Liver (tissue), 9 donors: ENCODE data around the gene BCL2. TPM values are rescaled to one million over a fixed set of nuclear protein-coding genes. Genes with fewer than 3 reads are reported as not detected.
"Not testable (repeated sequence)": the region's sequence is repeated elsewhere in the genome, so short reads cannot be mapped to it uniquely, and the experiment has no call there.

ENCODE experiments used
- DNase-seq: peaks from one replicate; pipeline ENCODE4 v3.0.0-alpha.2; 2017; ENCODE audit warnings: low spot score
- H3K27ac ChIP-seq, 2 donors: one replicate each; pipeline ENCODE4 v1.7.0; 2013; ENCODE audit warnings: inconsistent platforms in 2 of 2, low read length in 2 of 2, control low read depth in 1 of 2, low read depth in 1 of 2, mild to moderate bottlenecking in 1 of 2
- H3K27me3 ChIP-seq, 4 donors: one replicate each; pipeline versions ENCODE4 v1.6.1 to v1.7.0; 2013; ENCODE audit warnings: low read length in 3 of 4, inconsistent platforms in 1 of 4, mild to moderate bottlenecking in 1 of 4, moderate library complexity in 1 of 4; ENCODE audit not compliant: control insufficient read depth in 4 of 4, insufficient read depth in 4 of 4
- H3K36me3 ChIP-seq, 4 donors: one replicate each; pipeline versions ENCODE4 v1.6.1 to v1.7.0; 2013; ENCODE audit warnings: low read length in 3 of 4, mild to moderate bottlenecking in 3 of 4, low read depth in 1 of 4, moderate library complexity in 1 of 4; ENCODE audit not compliant: control insufficient read depth in 4 of 4, insufficient read depth in 3 of 4
- H3K4me1 ChIP-seq, 4 donors: one replicate each; pipeline versions ENCODE4 v1.6.1 to v1.7.0; 2013; ENCODE audit warnings: low read length in 3 of 4, mild to moderate bottlenecking in 3 of 4, moderate library complexity in 1 of 4; ENCODE audit not compliant: control insufficient read depth in 4 of 4, insufficient read depth in 4 of 4
- H3K4me3 ChIP-seq, 3 donors: one replicate each; pipeline versions ENCODE4 v1.6.1 to v1.7.0; 2013; ENCODE audit warnings: low read length in 3 of 3, control low read depth in 1 of 3, low read depth in 1 of 3, mild to moderate bottlenecking in 1 of 3
- H3K9ac ChIP-seq, 2 donors: one replicate each; pipeline ENCODE4 v1.7.0; 2013; ENCODE audit warnings: low read length in 2 of 2, mild to moderate bottlenecking in 2 of 2, moderate library complexity in 2 of 2, control low read depth in 1 of 2, low read depth in 1 of 2
- H3K9me3 ChIP-seq, 4 donors: one replicate each; pipeline versions ENCODE4 v1.6.1 to v1.7.0; 2013; ENCODE audit warnings: low read length in 3 of 4; ENCODE audit not compliant: control insufficient read depth in 4 of 4
- ATF3 ChIP-seq: IDR thresholded peaks from 2 replicates; pipeline ENCODE4 v1.6.1; 2016; ENCODE audit warnings: antibody characterized with exemption
- CTCF ChIP-seq: fragments of 150-350 bp; IDR thresholded peaks from 2 replicates; pipeline ENCODE4 v1.5.1; 2017; ENCODE audit warnings: improper control_type of control experiment, low read depth, low read length; ENCODE audit not compliant: missing input control
- EGR1 ChIP-seq, 2 donors: IDR thresholded peaks; 2 replicates each; pipeline ENCODE4 v1.6.1; 2016 to 2018; ENCODE audit warnings: antibody characterized with exemption in 2 of 2, low read depth in 2 of 2
- FOXA1 ChIP-seq: IDR thresholded peaks from 2 replicates; pipeline ENCODE4 v1.6.1; 2016; ENCODE audit warnings: antibody characterized with exemption
- FOXA2 ChIP-seq: IDR thresholded peaks from 2 replicates; pipeline ENCODE4 v1.6.1; 2016; ENCODE audit warnings: antibody characterized with exemption
- GABPA ChIP-seq, 2 donors: IDR thresholded peaks in 1 of 2; conservative IDR thresholded peaks in 1 of 2; 2 replicates each; pipeline ENCODE4 v1.6.1; 2016; ENCODE audit warnings: antibody characterized with exemption in 2 of 2, mild to moderate bottlenecking in 1 of 2, moderate library complexity in 1 of 2
- HNF4A ChIP-seq, 2 donors: conservative IDR thresholded peaks; 2 replicates each; pipeline ENCODE4 v1.6.1; 2016; ENCODE audit warnings: antibody characterized with exemption in 2 of 2, mild to moderate bottlenecking in 2 of 2
- HNF4G ChIP-seq: IDR thresholded peaks from 2 replicates; pipeline ENCODE4 v1.6.1; 2016; ENCODE audit warnings: antibody characterized with exemption
- JUND ChIP-seq, 2 donors: IDR thresholded peaks; 2 replicates each; pipeline ENCODE4 v1.6.1; 2016; ENCODE audit warnings: antibody characterized with exemption in 2 of 2
- MAX ChIP-seq: IDR thresholded peaks from 2 replicates; pipeline ENCODE4 v1.6.1; 2016; ENCODE audit warnings: antibody characterized with exemption
- NR2F2 ChIP-seq: IDR thresholded peaks from 2 replicates; pipeline ENCODE4 v1.6.1; 2016; ENCODE audit warnings: antibody characterized with exemption
- RAD21 ChIP-seq, 2 donors: IDR thresholded peaks; 2 replicates each; pipeline ENCODE4 v1.6.1; 2016; ENCODE audit warnings: antibody characterized with exemption in 2 of 2, mild to moderate bottlenecking in 2 of 2
- REST ChIP-seq: IDR thresholded peaks from 2 replicates; pipeline ENCODE4 v1.6.1; 2016; ENCODE audit warnings: antibody characterized with exemption, mild to moderate bottlenecking
- RXRA ChIP-seq, 2 donors: IDR thresholded peaks; 2 replicates each; pipeline ENCODE4 v1.6.1; 2017 to 2018; ENCODE audit warnings: antibody characterized with exemption in 2 of 2, mild to moderate bottlenecking in 1 of 2
- SP1 ChIP-seq: IDR thresholded peaks from 2 replicates; pipeline ENCODE4 v1.6.1; 2018; ENCODE audit warnings: antibody characterized with exemption, mild to moderate bottlenecking
- TAF1 ChIP-seq: conservative IDR thresholded peaks from 2 replicates; pipeline ENCODE4 v1.6.1; 2016; ENCODE audit warnings: antibody characterized with exemption, mild to moderate bottlenecking
- YY1 ChIP-seq: IDR thresholded peaks from 2 replicates; pipeline ENCODE4 v1.6.1; 2016; ENCODE audit warnings: antibody characterized with exemption, mild to moderate bottlenecking
- ZBTB33 ChIP-seq: IDR thresholded peaks from 2 replicates; pipeline ENCODE4 v1.6.1; 2016; ENCODE audit warnings: antibody characterized with exemption
- WGBS: extraction: QIAGEN DNeasy Blood & Tissue Kit; methylation state at CpG from one replicate; pipeline ENCODE4 v1.1.7; 2013; 5-methylcytosine and 5-hydroxymethylcytosine counted together
- polyA plus RNA-seq, 2 donors: library from polyadenylated mRNA; stranded (reverse) in 1 of 2; unstranded in 1 of 2; fragments of 200-250 nt in 1 of 2; fragments of >200 nt in 1 of 2; fragmentation: Nextera tagmentation in 1 of 2; extraction: Ambion mirVana in 1 of 2; gene quantifications; one replicate each; pipeline versions ENCODE4 v1.2.1 to v1.2.3, GENCODE V29; 2013 to 2015
- total RNA-seq, 2 donors: library from RNA; depleted of rRNA; stranded (reverse); fragments of >200 nt; gene quantifications; one replicate each; pipeline ENCODE4 v1.2.3, GENCODE V29; 2014
- donor health status: healthy.
- donor health status: healthy.
- donor health status: healthy.
- donor health status: healthy.
- donor health status: healthy.

Gene BCL2
- total and polyA plus RNA-seq, 4 donors: 0.40 to 3.9 (median 1.4) TPM

- TF ChIP-seq REST (no peak), RXRA (IDR thresholded peaks at IDR 0.05) (no peak)
These were observed 44.4 kb upstream of the BCL2 start (continued) for GRCh38 chr18:63363951-63364350.

- H3K9me3 ChIP-seq, H3K4me3 ChIP-seq, H3K9ac ChIP-seq, DNase-seq, H3K27me3 ChIP-seq, H3K27ac ChIP-seq: not testable (repeated sequence)
- Histone ChIP-seq H3K4me1 (peaks cover 2 to 14% (median 4%) of the 10 kb centered on the region in 4 donors), H3K36me3 (peaks cover 2 to 29% (median 17%) of the 10 kb centered on the region in 4 donors)
- no CpG with 5 or more reads among the region's 2 CpGs for WGBS
These were observed 43.9 kb upstream of the BCL2 start for GRCh38 chr18:63363420-63363819.

- H3K4me3 ChIP-seq: no peak overlapping the region
- WGBS: 92% methylated on average over 7 of the region's 7 CpGs
- peaks cover 16 to 68% (median 40%) of the 10 kb centered on the region in 4 donors for H3K36me3 ChIP-seq
- no peaks in the 10 kb centered on the region for H3K9me3 ChIP-seq
- DNase-seq: no peak
- H3K27ac ChIP-seq: no peak overlapping the region
- TF ChIP-seq FOXA1 (no peak), CTCF (no peak), TAF1 (no peak), ATF3 (no peak), NR2F2 (no peak), RAD21 (IDR thresholded peaks at IDR 0.05) (no peak), FOXA2 (no peak), EGR1 (IDR thresholded peaks at IDR 0.05; ENCODE audit: low read depth in 2 of 2) (no peak), ZBTB33 (no peak), HNF4A (conservative IDR thresholded peaks at IDR 0.05) (no peak), RXRA (IDR thresholded peaks at IDR 0.05) (no peak), YY1 (no peak), REST (no peak), SP1 (no peak), GABPA (IDR thresholded peaks at IDR 0.05 in 1 of 2, conservative IDR thresholded peaks at IDR 0.05 in 1 of 2) (no peak), HNF4G (no peak), JUND (IDR thresholded peaks at IDR 0.05) (no peak), MAX (no peak)
- H3K9ac ChIP-seq: no peak overlapping the region
- no peaks in the 10 kb centered on the region for H3K27me3 ChIP-seq
- H3K4me1 ChIP-seq: no peaks in the 10 kb centered on the region
These were observed 36.8 kb upstream of the BCL2 start for GRCh38 chr18:63356272-63356896.
